A549 (cell line): ENCODE data around the gene TEX51. TPM values are rescaled to one million over a fixed set of nuclear protein-coding genes. Genes with fewer than 3 reads are reported as not detected.

Source experiments
- ATAC-seq, 2 experiments: fragments of 200-7000 bp in 1 of 2; fragments of >200 bp in 1 of 2; cut with Nextera tagmentation in 1 of 2; cut with Tn5 transposase in 1 of 2; 3 replicates each; pipeline versions ENCODE4 v1.8.0 to v1.9.1; 2018 to 2020; ENCODE audit warnings: mild to moderate bottlenecking in 1 of 2, moderate library complexity in 1 of 2
- CTCF ChIA-PET: fragments of 300-600 bp; sonication (Branson Sonifier 250); formaldehyde crosslinking; extraction: SDS; loops from one replicate; lab custom pipeline; 2021; ENCODE audit warnings: antibody characterized with exemption, inconsistent platforms; lab: Yijun Ruan, JAX
- POLR2A ChIA-PET: fragments of 350-600 bp; formaldehyde crosslinking; extraction: SDS; loops from one replicate; lab custom pipeline; 2021; ENCODE audit warnings: antibody characterized with exemption, inconsistent platforms; lab: Yijun Ruan, JAX
- DNase-seq, 2 experiments: peaks; one replicate each; pipeline versions ENCODE4 v3.0.0 to v3.0.0-alpha.2; 2011 to 2016; ENCODE audit warnings: low read depth in 1 of 2, low spot score in 1 of 2
- FAIRE-seq: peaks from 2 replicates; lab custom pipeline; 2011; peaks lifted over from hg19 to GRCh38; lab: Jason Lieb, UNC
- H3K27ac ChIP-seq, 2 experiments: fragments of >200 bp; sonication (Bioruptor Twin); formaldehyde crosslinking; 3 replicates each; pipeline ENCODE4 v1.5.1; 2016 to 2017
- H3K4me1 ChIP-seq: fragments of >200 bp; sonication (Bioruptor Twin); formaldehyde crosslinking; 3 replicates; pipeline ENCODE4 v1.6.1; 2016
- H3K4me2 ChIP-seq: fragments of >200 bp; sonication (Bioruptor Twin); formaldehyde crosslinking; 3 replicates; pipeline ENCODE4 v1.6.1; 2016
- H3K4me3 ChIP-seq: fragments of >200 bp; sonication (Bioruptor Twin); formaldehyde crosslinking; 3 replicates; pipeline ENCODE4 v1.5.1; 2016
- H3K9me3 ChIP-seq: fragments of >200 bp; sonication (Bioruptor Twin); formaldehyde crosslinking; 3 replicates; pipeline ENCODE4 v1.6.1; 2016
- CEBPB ChIP-seq, 2 experiments: fragments of >200 bp in 1 of 2; sonication (Bioruptor Twin) in 1 of 2; formaldehyde crosslinking in 1 of 2; IDR thresholded peaks; 2 replicates each; pipeline ENCODE4 v1.6.1; 2012 to 2016
- CHD2 ChIP-seq: fragments of 150-350 bp; IDR thresholded peaks from 2 replicates; pipeline ENCODE4 v1.6.1; 2014; ENCODE audit warnings: low read length; ENCODE audit not compliant: partially characterized antibody
- CHD4 ChIP-seq: fragments of 200-600 bp; sonication (generic); IDR thresholded peaks from 2 replicates; pipeline ENCODE4 v1.6.1; 2016; ENCODE audit warnings: antibody characterized with exemption, mild to moderate bottlenecking, borderline replicate concordance
- EP300 ChIP-seq, 2 experiments: fragments of >200 bp; sonication (Bioruptor Twin); formaldehyde crosslinking; IDR thresholded peaks; 2 replicates in 1 of 2; 3 replicates in 1 of 2; pipeline ENCODE4 v1.6.1; 2016 to 2017
- FOSL2 ChIP-seq, 2 experiments: fragments of 450-650 bp in 1 of 2; fragments of >200 bp in 1 of 2; sonication (Bioruptor Twin) in 1 of 2; formaldehyde crosslinking; IDR thresholded peaks; 2 replicates each; pipeline versions ENCODE4 v1.5.0 to v1.6.1; 2016 to 2020; ENCODE audit warnings: mild to moderate bottlenecking in 1 of 2, moderate library complexity in 1 of 2
- HDAC2 ChIP-seq: fragments of 200-600 bp; sonication (generic); IDR thresholded peaks from 2 replicates; pipeline ENCODE4 v1.6.1; 2016
- HOXB13 ChIP-seq: fragments of 250-450 bp; sonication (Bioruptor Pico); IDR thresholded peaks from 2 replicates; pipeline ENCODE4 v1.5.0; 2020; ENCODE audit warnings: low read depth, mild to moderate bottlenecking, moderate library complexity
- HOXB5 ChIP-seq: fragments of 250-450 bp; sonication (Bioruptor Pico); IDR thresholded peaks from 2 replicates; pipeline ENCODE4 v1.5.0; 2020; ENCODE audit warnings: mild to moderate bottlenecking, moderate library complexity
- JUNB ChIP-seq: fragments of >200 bp; sonication (Bioruptor Twin); formaldehyde crosslinking; IDR thresholded peaks from 2 replicates; pipeline ENCODE4 v1.6.1; 2016
- KDM1A ChIP-seq: fragments of 200-600 bp; sonication (generic); IDR thresholded peaks from 2 replicates; pipeline ENCODE4 v1.6.1; 2016; ENCODE audit warnings: low read depth, mild to moderate bottlenecking
- KDM5A ChIP-seq: fragments of 200-600 bp; sonication (generic); IDR thresholded peaks from 2 replicates; pipeline ENCODE4 v1.6.1; 2016; ENCODE audit warnings: antibody characterized with exemption, mild to moderate bottlenecking
- MAFK ChIP-seq: fragments of 450-650 bp; IDR thresholded peaks from 2 replicates; pipeline ENCODE4 v1.6.1; 2014; ENCODE audit not compliant: partially characterized antibody
- MAZ ChIP-seq: fragments of 150-350 bp; IDR thresholded peaks from 2 replicates; pipeline ENCODE4 v1.6.1; 2014; ENCODE audit warnings: antibody characterized with exemption, low read depth, low read length, borderline replicate concordance
- MYC ChIP-seq: IDR thresholded peaks from 2 replicates; pipeline ENCODE4 v1.6.1; 2012; ENCODE audit warnings: mild to moderate bottlenecking, inconsistent platforms, low read length, improper control_type of control experiment, borderline replicate concordance
- NPAS2 ChIP-seq: fragments of 250-450 bp; sonication (Bioruptor Pico); IDR thresholded peaks from 2 replicates; pipeline ENCODE4 v1.8.0; 2022; ENCODE audit warnings: mild to moderate bottlenecking, moderate library complexity, borderline replicate concordance
- NR3C1 ChIP-seq: fragments of >200 bp; sonication (Bioruptor Twin); formaldehyde crosslinking; IDR thresholded peaks from 3 replicates; pipeline ENCODE4 v1.6.1; 2017
- PHF8 ChIP-seq: fragments of 200-600 bp; sonication (generic); IDR thresholded peaks from 2 replicates; pipeline ENCODE4 v1.6.1; 2016; ENCODE audit warnings: low read depth, mild to moderate bottlenecking, antibody characterized with exemption, moderate library complexity, borderline replicate concordance
- POLR2A ChIP-seq: IDR thresholded peaks from 2 replicates; pipeline ENCODE4 v1.6.1; 2012; ENCODE audit warnings: mild to moderate bottlenecking, low read length
- RARB ChIP-seq: fragments of 250-450 bp; sonication (Bioruptor Pico); IDR thresholded peaks from 2 replicates; pipeline ENCODE4 v1.8.0; 2021; ENCODE audit warnings: mild to moderate bottlenecking, moderate library complexity
- RFX5 ChIP-seq: fragments of 450-650 bp; IDR thresholded peaks from 2 replicates; pipeline ENCODE4 v1.7.1; 2014; ENCODE audit warnings: antibody characterized with exemption, mild to moderate bottlenecking, moderate library complexity
- RNF2 ChIP-seq: fragments of 200-600 bp; sonication (generic); IDR thresholded peaks from 2 replicates; pipeline ENCODE4 v1.6.1; 2016; ENCODE audit warnings: low read depth, mild to moderate bottlenecking, antibody characterized with exemption, moderate library complexity, borderline replicate concordance
- TP53 ChIP-seq: fragments of 250-450 bp; sonication (Bioruptor Pico); IDR thresholded peaks from 2 replicates; pipeline ENCODE4 v1.5.0; 2021; ENCODE audit warnings: mild to moderate bottlenecking, moderate library complexity
- ZFP36 ChIP-seq: fragments of 450-650 bp; IDR thresholded peaks from 2 replicates; pipeline ENCODE4 v1.6.1; 2014; ENCODE audit warnings: borderline replicate concordance; ENCODE audit not compliant: partially characterized antibody
- ZNF302 ChIP-seq: fragments of 250-450 bp; sonication (Bioruptor Pico); IDR thresholded peaks from 2 replicates; pipeline ENCODE4 v1.9.0; 2021; ENCODE audit warnings: inconsistent platforms, mild to moderate bottlenecking, moderate library complexity
- ZSCAN20 ChIP-seq: fragments of 250-450 bp; sonication (Bioruptor Pico); IDR thresholded peaks from 2 replicates; pipeline ENCODE4 v1.8.0; 2022; ENCODE audit warnings: mild to moderate bottlenecking, moderate library complexity
- WGBS: methylation state at CpG from one replicate; pipeline ENCODE4 v1.1.6; 2017; ENCODE audit errors: missing lambda C conversion rate; 5-methylcytosine and 5-hydroxymethylcytosine counted together
- polyA plus RNA-seq, 4 experiments: library from polyadenylated mRNA; depleted of rRNA in 3 of 4; stranded (reverse); fragments of >200 nt; fragmentation: RNase III in 1 of 4; extraction: RNeasy Plus Mini Kit Qiagen cat#74134 plus additional on column Dnase treatment in 1 of 4; gene quantifications; 2 replicates in 3 of 4; 3 replicates in 1 of 4; pipeline ENCODE4 v1.2.3, GENCODE V29; 2011 to 2017
- TF ChIP-seq, protein P1 (sequence below): IDR thresholded peaks from 2 replicates; pipeline ENCODE4 v1.6.1; 2012; ENCODE audit warnings: low read depth, borderline replicate concordance
- TF ChIP-seq, protein P2 (sequence below): fragments of 200-600 bp; sonication (generic); IDR thresholded peaks from 2 replicates; pipeline ENCODE4 v1.6.1; 2016; ENCODE audit warnings: antibody characterized with exemption, mild to moderate bottlenecking, moderate library complexity
- TF ChIP-seq, protein P3 (sequence below): fragments of 450-650 bp; IDR thresholded peaks from 2 replicates; pipeline ENCODE4 v1.6.1; 2014; ENCODE audit warnings: antibody characterized with exemption
- TF ChIP-seq, protein P4 (sequence below): fragments of >200 bp; sonication (Bioruptor Twin); formaldehyde crosslinking; IDR thresholded peaks from 3 replicates; pipeline ENCODE4 v1.5.1; 2016

The TEX51 gene
- polyA plus RNA-seq, 2 of the 4 experiments (the other 2 are of a cell fraction): not detected

DNA sequence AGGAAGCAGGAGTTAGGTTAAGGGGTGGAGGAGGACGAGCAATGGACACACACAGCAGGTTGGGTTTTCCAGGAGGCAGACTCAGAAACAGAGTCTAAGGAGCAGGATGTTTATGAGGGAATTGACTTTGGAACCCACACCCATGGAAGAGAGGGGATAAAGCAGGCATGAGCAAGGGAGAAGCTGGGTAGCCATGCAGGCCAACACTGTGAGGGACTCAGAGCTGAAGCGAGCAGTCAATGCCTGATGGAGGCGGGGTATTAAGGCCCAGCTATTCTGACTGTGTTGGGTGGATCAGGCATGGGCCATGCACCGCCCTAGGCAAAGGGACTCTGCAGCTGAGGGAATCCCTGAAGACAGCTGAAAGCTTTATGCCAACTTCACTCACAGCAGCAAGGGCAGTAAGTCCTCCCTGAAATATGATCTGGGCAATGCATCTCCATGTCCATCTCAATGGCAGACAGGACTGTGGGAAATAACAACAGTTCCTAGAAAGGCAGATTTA is 37.6 kb downstream of the TEX51 start (continued):
- TF ChIP-seq ZFP36 (no peak), EP300 (IDR thresholded peaks at IDR 0.05) (no peak)

DNA sequence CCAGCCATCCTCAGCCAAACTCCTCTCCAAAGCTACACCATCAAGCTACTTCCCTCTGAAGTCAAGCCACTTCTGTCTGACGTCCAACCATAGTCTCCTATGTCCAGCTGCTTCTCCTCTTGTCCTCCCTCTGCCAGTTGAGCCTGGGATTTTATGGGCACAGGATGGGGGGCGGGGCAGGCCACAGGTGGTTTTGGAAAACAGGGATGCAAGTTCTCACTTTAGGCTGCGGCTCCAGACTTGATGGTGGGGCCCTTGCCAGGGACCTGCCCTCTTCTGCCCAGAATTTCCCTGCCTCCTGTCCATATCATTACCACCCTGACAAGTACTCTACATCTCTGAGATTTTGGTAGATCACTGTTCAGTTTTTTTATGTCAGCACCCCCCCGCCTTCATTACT is 41.6 kb downstream of the TEX51 start:
- no peaks in the 10 kb centered on the region for H3K4me1 ChIP-seq
- ATAC-seq (no peak), FAIRE-seq (no peak), DNase-seq (no peak)
- H3K9me3 ChIP-seq: peaks cover 6% of the 10 kb centered on the region; the same call in 2 of the 3 replicates
- POLR2A ChIA-PET: no interaction called here
- CTCF ChIA-PET: interaction anchor here (0.6 kb wide), 1 partner anchor 13 kb away, joined by 3 read pairs; no protein-coding TSS in a partner anchor
- 8% methylated on average over 4 of the region's 4 CpGs for WGBS
- H3K27ac ChIP-seq: no peak overlapping the region
- H3K4me3 ChIP-seq: no peak overlapping the region
- no peak overlapping the region for H3K4me2 ChIP-seq
- TF ChIP-seq FOSL2 (IDR thresholded peaks at IDR 0.05): no peak
- no peak for TF ChIP-seq FOSL2 (CRISPR knock-in tag; IDR thresholded peaks at IDR 0.05)
- no peak for TF ChIP-seq KDM1A
- TF ChIP-seq ZNF302: no peak
- TF ChIP-seq JUNB: no peak
- no peak for TF ChIP-seq CHD2
- no peak for TF ChIP-seq HDAC2
- TF ChIP-seq ZSCAN20: no peak
- no peak for TF ChIP-seq NR3C1
- no peak for TF ChIP-seq POLR2A
- TF ChIP-seq, protein P1, sequence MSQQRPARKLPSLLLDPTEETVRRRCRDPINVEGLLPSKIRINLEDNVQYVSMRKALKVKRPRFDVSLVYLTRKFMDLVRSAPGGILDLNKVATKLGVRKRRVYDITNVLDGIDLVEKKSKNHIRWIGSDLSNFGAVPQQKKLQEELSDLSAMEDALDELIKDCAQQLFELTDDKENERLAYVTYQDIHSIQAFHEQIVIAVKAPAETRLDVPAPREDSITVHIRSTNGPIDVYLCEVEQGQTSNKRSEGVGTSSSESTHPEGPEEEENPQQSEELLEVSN: no peak
- TF ChIP-seq MAFK: no peak
- no peak for TF ChIP-seq HOXB5 (CRISPR knock-in tag)

DNA sequence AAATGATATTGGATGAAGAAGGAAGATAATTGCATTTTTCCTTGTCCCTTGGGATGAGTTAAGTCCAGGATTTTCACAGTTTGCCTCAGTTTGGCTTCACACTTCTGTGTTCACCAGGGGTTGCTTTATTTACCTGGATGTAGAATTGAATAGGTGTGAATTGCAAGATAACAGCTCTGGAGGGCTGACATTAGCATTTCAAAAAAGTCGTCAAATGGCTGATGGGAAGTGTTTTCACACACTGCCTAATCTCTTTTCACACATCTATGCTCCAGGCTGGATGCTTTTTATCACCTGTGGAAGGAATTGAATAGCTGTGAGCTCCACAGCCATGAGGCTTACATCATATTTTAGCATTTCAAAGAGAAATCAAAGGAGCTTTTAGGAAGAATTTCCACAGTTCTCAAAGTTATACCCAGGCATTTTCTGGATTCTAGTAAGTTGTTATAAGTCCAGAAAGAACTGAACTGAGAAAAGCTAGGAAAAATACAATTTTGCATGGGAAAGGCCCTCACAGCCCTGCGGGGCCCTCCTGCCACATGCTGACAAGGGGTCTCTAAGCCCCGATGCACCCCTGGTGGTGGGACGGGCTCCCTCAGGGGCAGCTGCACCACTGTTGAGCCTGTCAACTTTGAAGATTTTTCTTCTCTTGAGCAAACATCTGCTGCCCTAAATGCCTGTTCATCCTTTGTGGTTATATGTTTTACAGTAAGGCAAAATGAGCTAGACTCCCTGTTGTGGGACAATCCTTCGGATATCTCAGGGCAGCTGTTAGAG is 43.9 kb downstream of the TEX51 start:
- POLR2A ChIA-PET: no interaction called here
- ATAC-seq (no peak), FAIRE-seq (no peak), DNase-seq (no peak)
- 6% methylated on average over 5 of the region's 5 CpGs for WGBS
- Histone ChIP-seq H3K4me3 (no peak overlapping the region), H3K27ac (no peak overlapping the region), H3K4me2 (no peak overlapping the region), H3K9me3 (peaks cover 6% of the 10 kb centered on the region; the same call in 2 of the 3 replicates), H3K4me1 (no peaks in the 10 kb centered on the region)
- CTCF ChIA-PET: no interaction called here
- TF ChIP-seq CHD4: no peak
- TF ChIP-seq, protein P2, sequence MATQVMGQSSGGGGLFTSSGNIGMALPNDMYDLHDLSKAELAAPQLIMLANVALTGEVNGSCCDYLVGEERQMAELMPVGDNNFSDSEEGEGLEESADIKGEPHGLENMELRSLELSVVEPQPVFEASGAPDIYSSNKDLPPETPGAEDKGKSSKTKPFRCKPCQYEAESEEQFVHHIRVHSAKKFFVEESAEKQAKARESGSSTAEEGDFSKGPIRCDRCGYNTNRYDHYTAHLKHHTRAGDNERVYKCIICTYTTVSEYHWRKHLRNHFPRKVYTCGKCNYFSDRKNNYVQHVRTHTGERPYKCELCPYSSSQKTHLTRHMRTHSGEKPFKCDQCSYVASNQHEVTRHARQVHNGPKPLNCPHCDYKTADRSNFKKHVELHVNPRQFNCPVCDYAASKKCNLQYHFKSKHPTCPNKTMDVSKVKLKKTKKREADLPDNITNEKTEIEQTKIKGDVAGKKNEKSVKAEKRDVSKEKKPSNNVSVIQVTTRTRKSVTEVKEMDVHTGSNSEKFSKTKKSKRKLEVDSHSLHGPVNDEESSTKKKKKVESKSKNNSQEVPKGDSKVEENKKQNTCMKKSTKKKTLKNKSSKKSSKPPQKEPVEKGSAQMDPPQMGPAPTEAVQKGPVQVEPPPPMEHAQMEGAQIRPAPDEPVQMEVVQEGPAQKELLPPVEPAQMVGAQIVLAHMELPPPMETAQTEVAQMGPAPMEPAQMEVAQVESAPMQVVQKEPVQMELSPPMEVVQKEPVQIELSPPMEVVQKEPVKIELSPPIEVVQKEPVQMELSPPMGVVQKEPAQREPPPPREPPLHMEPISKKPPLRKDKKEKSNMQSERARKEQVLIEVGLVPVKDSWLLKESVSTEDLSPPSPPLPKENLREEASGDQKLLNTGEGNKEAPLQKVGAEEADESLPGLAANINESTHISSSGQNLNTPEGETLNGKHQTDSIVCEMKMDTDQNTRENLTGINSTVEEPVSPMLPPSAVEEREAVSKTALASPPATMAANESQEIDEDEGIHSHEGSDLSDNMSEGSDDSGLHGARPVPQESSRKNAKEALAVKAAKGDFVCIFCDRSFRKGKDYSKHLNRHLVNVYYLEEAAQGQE: no peak
- no peak for TF ChIP-seq MYC
- TF ChIP-seq, protein P3, sequence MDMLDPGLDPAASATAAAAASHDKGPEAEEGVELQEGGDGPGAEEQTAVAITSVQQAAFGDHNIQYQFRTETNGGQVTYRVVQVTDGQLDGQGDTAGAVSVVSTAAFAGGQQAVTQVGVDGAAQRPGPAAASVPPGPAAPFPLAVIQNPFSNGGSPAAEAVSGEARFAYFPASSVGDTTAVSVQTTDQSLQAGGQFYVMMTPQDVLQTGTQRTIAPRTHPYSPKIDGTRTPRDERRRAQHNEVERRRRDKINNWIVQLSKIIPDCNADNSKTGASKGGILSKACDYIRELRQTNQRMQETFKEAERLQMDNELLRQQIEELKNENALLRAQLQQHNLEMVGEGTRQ: no peak
- no peak for TF ChIP-seq KDM5A
- TF ChIP-seq ZFP36: no peak
- TF ChIP-seq TP53 (CRISPR knock-in tag): no peak
- no peak for TF ChIP-seq HDAC2
- TF ChIP-seq HOXB13 (CRISPR knock-in tag): no peak
- TF ChIP-seq, protein P4, sequence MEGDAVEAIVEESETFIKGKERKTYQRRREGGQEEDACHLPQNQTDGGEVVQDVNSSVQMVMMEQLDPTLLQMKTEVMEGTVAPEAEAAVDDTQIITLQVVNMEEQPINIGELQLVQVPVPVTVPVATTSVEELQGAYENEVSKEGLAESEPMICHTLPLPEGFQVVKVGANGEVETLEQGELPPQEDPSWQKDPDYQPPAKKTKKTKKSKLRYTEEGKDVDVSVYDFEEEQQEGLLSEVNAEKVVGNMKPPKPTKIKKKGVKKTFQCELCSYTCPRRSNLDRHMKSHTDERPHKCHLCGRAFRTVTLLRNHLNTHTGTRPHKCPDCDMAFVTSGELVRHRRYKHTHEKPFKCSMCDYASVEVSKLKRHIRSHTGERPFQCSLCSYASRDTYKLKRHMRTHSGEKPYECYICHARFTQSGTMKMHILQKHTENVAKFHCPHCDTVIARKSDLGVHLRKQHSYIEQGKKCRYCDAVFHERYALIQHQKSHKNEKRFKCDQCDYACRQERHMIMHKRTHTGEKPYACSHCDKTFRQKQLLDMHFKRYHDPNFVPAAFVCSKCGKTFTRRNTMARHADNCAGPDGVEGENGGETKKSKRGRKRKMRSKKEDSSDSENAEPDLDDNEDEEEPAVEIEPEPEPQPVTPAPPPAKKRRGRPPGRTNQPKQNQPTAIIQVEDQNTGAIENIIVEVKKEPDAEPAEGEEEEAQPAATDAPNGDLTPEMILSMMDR: no peak
- no peak for TF ChIP-seq NPAS2
- TF ChIP-seq RNF2: no peak
- TF ChIP-seq PHF8: no peak
- no peak for TF ChIP-seq RARB (CRISPR knock-in tag)
- no peak for TF ChIP-seq MAZ
- no peak for TF ChIP-seq CEBPB (IDR thresholded peaks at IDR 0.05)
- no peak for TF ChIP-seq ZNF302
- no peak for TF ChIP-seq RFX5
